Renal cortex interstitium (tissue), 11 donors: Measurements from ENCODE around the gene NT5C3B. TPM values are rescaled to one million over a fixed set of nuclear protein-coding genes. Genes with fewer than 3 reads are reported as not detected.

Experiments
- DNase-seq, 11 donors: peaks; one replicate each; pipeline ENCODE4 v3.0.0-alpha.2; 2013; ENCODE audit warnings: low read depth in 9 of 11, low spot score in 4 of 11; ENCODE audit errors: extremely low read depth in 1 of 11
- polyA plus RNA-seq, 3 donors: library from polyadenylated mRNA; unstranded; fragments of 120-200 nt; gene quantifications; one replicate each; pipeline ENCODE4 v1.2.1, GENCODE V29; 2013; ENCODE audit not compliant: insufficient read length in 3 of 3

Gene NT5C3B
- polyA plus RNA-seq, 3 donors = 79.5 to 95.7 (median 89.9) TPM

DNA sequence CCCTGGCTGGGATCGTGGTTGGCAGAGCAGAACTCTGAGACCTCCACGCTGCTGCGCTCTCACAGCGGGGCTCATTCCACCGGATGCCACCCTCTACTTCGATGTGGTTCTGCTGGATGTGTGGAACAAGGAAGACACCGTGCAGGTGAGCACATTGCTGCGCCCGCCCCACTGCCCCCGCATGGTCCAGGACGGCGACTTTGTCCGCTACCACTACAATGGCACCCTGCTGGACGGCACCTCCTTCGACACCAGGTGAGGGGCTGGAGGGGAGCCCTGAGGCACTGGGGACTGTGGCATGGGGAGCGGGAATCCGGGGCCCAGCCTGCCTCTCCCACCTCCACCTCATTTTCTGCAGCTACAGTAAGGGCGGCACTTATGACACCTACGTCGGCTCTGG is 18.0 kb downstream of the NT5C3B start:
- DNase-seq = no peak

DNA sequence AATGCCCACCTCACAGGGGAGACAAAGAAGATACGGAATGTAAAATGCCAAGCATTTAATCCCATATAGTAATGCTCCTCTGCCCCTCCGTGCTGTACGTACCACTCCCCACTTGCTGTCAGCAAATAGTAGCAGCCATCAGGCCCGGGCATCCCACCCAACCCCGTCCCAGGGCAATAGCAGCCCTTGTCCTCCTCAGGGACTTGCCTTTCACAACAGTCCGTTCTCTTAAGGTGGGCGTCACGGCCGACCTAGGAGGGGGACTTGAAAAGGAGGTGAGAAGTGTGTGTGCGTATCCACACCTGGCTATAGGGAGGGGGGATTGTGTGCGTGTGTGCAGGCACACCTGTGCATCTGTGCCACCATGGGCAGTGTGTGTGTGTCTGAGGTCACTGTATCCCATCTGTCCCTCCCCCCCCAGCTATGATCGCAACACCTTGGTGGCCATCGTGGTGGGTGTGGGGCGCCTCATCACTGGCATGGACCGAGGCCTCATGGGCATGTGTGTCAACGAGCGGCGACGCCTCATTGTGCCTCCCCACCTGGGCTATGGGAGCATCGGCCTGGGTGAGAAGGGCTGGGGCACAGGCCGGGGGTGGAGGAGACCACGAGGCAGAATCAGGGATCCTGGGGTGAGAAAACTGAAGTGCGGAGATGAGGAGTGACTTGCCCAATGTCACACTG is 19.3 kb downstream of the NT5C3B start:
- DNase-seq = no peak

- DNase-seq = peak in 1 of 11 donors; percentile 27
Measured at GRCh38 chr17:41814195-41814594, 21.8 kb downstream of the NT5C3B start.

DNA sequence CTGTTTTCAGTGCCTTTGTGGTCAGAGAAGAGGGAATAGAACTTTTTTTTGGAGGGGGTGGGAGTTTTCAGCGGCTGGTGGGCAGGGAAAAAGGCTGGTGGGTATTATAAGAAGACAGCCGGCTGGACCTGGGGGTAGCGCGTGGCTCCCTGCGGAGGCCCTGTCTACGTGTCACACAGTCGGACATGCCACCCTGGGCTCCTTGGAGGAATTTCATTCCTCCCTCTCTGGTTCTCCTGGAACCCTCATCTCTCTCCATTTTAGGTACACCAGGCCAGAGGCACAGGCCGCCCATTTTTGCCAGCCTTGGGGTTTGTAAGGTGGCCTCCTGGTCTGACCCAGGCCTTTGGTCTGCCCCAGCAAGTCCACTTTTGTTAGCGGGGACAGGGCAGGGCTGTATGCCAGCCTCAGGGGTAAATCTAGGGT is 22.3 kb downstream of the NT5C3B start:
- DNase-seq = no peak

DNA sequence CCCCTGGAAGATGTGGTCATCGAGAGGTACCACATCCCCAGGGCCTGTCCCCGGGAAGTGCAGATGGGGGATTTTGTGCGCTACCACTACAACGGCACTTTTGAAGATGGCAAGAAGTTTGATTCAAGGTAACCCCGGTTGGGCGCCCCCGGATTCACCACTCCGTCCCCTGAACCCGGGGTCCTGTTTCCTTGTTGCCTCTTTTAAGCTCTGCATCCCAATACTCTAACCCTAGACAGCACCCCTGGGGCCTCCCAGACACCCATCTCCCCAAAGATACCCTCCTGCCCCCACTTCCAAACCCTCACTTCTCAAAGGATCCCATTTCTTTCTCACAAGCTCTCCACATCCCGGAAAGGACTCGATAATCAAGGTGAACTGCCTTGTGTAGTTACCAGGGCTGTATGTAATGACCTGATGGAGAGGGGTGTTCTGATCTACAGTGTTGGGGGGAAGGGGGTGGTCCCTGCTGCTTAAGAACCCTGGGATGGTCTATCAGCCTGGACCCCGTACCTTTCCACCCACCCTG is 22.8 kb downstream of the NT5C3B start:
- DNase-seq = no peak

- DNase-seq = peak; percentile 81 to 93 (median 86)
Measured at GRCh38 chr17:41812381-41813151, 23.5 kb downstream of the NT5C3B start, which contains the start of gene FKBP10. FKBP10 (plus strand) TSS chr17:41813004; CDS start chr17:41813035, 31 bp downstream.

- peak in 6 of 11 donors; percentile 72 to 78 (median 75) for DNase-seq
Measured at GRCh38 chr17:41811549-41812380, 24.3 kb downstream of the NT5C3B start, which contains the start of gene P3H4. P3H4 (minus strand) TSS chr17:41811949; CDS start chr17:41811915, 34 bp downstream.

DNA sequence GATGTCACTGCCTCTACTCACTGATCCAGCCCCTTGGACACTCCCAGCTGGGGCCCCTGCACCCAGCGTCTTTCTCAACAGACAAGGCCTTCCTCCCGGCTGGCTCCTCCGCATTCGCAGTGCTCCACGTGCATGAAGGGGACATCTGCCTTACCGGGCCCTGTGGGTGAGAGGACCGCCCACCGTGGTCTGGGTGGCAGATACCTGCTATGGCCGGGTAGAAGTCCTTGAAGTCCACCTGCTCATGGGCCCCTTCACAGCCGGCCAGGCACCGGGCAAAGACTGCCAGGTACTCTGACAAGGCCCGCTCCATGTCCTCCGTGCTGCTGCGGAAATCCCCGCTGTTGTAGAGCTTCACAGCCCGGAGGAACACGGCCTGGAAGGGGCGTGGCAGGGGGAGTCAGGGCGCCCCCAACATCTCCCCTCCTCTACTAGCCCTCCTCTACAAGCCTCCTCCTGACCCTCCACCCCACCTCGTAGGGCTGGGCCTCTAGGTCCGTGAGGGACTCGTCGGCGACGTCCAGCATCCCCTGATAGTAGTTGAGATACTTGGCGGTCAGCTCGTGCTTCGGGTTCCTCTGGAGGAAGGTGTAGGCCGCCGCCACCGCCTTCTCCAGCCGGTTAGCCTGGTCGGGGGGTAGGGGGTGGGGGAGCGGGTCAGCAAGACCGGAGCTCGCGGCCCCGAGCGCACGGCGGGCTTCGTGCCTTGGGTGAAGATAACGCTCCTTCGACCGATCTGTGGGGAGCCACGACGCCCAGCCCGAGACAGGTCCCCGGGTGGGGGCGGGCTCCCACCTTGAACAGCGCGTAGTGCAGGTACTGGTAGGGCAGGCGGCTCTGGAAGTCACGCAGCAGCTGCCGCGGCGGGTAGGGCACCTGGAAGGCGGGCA is 25.1 kb downstream of the NT5C3B start:
- DNase-seq = no peak

DNA sequence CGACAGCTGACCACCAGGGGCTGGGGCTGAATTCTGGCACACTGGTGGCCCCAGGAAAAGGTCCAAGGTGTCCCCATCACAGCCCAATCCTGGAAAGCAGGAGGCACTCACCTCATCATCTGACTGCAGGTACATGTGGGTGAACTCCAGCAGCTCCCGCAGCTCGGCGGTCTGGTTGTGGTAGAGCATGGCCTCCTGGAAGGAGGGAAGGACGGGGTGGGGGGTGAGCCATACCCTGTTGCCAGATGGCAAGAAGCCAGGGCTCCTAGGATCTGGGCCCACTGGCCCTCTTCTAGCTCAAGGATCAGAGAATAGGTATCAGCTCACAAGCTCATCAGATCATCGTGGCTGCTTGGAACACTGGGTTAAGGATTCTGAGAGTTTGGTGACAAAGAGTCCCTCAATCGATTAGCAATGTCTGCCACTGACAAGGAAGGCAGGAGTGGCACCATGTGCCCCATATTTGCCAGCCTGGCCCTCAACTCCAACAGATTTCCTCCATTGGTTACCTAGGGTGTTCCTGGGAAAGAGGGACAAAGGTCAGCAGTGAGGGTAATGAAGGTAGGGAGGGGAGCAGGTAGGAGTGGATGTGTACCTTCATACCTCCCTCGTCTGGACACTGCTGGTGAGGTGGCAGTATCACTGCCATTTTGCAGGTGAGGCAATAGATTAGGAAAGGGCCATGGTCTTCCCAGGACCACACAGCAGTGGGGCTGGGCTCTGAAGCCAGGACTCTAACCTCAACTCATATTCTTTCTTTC is 29.2 kb downstream of the NT5C3B start:
- DNase-seq = no peak

DNA sequence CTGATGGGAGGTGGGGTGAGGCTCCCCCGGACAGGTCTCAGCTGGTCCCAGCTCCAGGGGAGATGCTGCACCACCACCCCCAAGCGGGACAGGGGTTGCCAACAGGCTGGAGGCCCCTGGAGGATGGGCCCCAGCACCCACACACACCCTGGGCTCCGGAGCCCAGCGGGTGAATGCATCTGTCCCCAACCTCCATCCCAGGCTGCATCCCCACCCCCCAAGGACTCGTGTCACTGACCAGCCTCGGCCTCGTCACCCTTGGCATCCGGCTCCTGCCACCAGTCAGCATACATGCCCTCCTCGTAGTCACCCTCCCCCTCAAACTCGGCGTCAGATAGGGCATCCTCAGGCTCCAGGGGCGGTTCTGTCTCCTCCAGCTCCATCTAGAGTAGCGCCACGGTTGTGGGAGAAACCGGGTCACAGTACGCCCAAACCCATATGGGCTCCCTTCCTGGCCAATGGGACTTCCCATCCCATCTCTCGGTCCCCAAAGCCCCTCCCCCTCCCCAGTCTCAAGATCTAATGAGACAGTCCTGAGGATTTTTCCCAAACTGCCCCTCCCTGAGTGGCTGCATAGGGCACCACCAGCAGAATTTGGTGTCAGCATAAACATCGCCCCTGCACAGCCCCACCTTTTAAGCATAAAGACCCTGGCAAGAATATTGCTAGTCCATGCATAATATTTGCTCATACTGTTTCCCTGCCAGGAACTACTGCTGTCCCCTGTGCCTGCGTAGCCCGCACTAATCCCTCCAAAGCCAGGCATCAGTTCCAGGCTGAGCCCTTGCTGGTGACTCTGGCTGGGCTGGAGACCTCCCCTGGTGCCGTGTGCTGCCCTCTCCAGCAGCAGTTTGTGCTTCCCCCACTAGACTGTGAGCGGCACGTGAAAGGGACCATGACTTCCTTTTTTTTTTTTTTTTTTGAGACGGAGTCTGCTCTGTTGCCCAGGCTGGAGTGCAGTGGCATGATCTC is 32.7 kb downstream of the NT5C3B start:
- DNase-seq = no peak

GRCh38 chr17:41801374-41802271 is 34.4 kb downstream of the NT5C3B start:
- DNase-seq = peak in 9 of 11 donors; percentile 80 to 94 (median 87)

DNA sequence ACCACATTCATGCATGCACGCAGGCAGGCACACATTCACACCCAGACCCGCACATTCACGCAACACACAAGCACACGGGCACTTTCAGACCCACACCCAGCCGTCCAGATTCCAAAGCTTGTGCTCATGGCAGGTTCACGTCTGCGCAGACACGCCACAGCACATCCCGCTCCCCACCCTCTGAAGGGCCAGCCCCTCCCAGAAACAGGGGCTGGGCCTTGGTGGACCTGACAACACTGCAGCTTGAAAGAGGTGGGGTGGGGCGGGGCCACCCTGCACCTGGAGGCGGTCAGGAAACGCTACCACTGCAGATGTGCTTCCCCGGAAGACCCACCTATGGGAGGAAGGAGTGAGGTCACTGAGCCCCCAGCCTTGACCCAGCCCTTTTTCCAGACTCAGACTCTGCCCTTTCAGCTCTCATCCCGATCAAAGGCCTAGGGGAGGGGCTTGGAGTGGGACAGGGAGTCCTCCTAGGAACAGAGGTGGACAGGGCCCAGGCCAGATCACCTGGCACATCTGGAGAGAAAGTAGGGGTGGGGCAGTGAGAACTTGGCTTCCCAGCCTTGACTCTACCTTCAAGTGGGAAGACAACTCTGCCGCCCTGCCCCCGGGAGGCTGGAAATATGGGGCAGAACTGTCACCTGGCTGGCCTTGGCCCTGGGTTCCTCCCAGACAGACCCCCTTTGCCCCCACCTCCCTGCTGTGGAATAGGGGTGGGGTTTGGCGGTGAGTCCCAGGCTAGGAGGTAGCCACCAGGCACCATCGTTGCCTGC is 35.2 kb downstream of the NT5C3B start:
- DNase-seq = peak in 1 of 11 donors; percentile 43

- DNase-seq = no peak
Measured at GRCh38 chr17:41799366-41799765, 36.7 kb downstream of the NT5C3B start.

GRCh38 chr17:41797377-41797776 is 38.7 kb downstream of the NT5C3B start:
- no peak for DNase-seq
